HL-60/S4 treated with phorbol 12-myristate 13-acetate at 8.2 ng/mL for 4 days and 3 days (cell line): ENCODE measurements around the gene CPNE4.

ENCODE experiments used
- in situ Hi-C: fragments of 300-500 bp; cut with MboI; formaldehyde crosslinking; loops from 2 replicates; pipeline ENCODE4 v1.15.0; 2022; ENCODE audit warnings: low sequenced_read_pairs

CPNE4 gene

GRCh38 chr3:131749826-131750225 is 285.0 kb downstream of the CPNE4 start:
- in situ Hi-C loops = no loop called here

- in situ Hi-C loops = no loop called here
These were observed 287.3 kb downstream of the CPNE4 start for GRCh38 chr3:131747466-131747865.

GRCh38 chr3:131744765-131745164 is 290.0 kb downstream of the CPNE4 start:
- in situ Hi-C loops = no loop called here

GRCh38 chr3:131743126-131743525 is 291.7 kb downstream of the CPNE4 start:
- in situ Hi-C loops = no loop called here

- in situ Hi-C loops = no loop called here
These were observed 295.6 kb downstream of the CPNE4 start for GRCh38 chr3:131739211-131739610.

GRCh38 chr3:131738095-131738494 is 296.7 kb downstream of the CPNE4 start:
- in situ Hi-C loops = no loop called here

- in situ Hi-C loops = no loop called here
These were observed 299.3 kb downstream of the CPNE4 start for GRCh38 chr3:131735544-131735943.

GRCh38 chr3:131735116-131735515 is 299.7 kb downstream of the CPNE4 start:
- in situ Hi-C loops = no loop called here

- in situ Hi-C loops = no loop called here
These were observed 301.6 kb downstream of the CPNE4 start for GRCh38 chr3:131733086-131733841.

GRCh38 chr3:131731709-131732108 is 303.1 kb downstream of the CPNE4 start:
- in situ Hi-C loops = no loop called here

GRCh38 chr3:131730581-131730980 is 304.2 kb downstream of the CPNE4 start:
- in situ Hi-C loops = no loop called here

GRCh38 chr3:131729643-131730017 is 305.2 kb downstream of the CPNE4 start:
- in situ Hi-C loops = no loop called here

- in situ Hi-C loops = no loop called here
These were observed 305.7 kb downstream of the CPNE4 start for GRCh38 chr3:131728898-131729642.

GRCh38 chr3:131725414-131725813 is 309.4 kb downstream of the CPNE4 start:
- in situ Hi-C loops = no loop called here

GRCh38 chr3:131723343-131723742 is 311.5 kb downstream of the CPNE4 start:
- in situ Hi-C loops = no loop called here

GRCh38 chr3:131717493-131717892 is 317.3 kb downstream of the CPNE4 start:
- in situ Hi-C loops = no loop called here

- in situ Hi-C loops = no loop called here
These were observed 317.9 kb downstream of the CPNE4 start for GRCh38 chr3:131716943-131717342.

- in situ Hi-C loops = no loop called here
These were observed 318.8 kb downstream of the CPNE4 start for GRCh38 chr3:131716007-131716406.

GRCh38 chr3:131714585-131715220 is 320.1 kb downstream of the CPNE4 start:
- in situ Hi-C loops = no loop called here

GRCh38 chr3:131713416-131714123 is 321.2 kb downstream of the CPNE4 start:
- in situ Hi-C loops = no loop called here

- in situ Hi-C loops = no loop called here
These were observed 322.2 kb downstream of the CPNE4 start for GRCh38 chr3:131712662-131713061.
